Heart left ventricle (tissue), 16 donors: ENCODE data around the gene PGAP3. TPM values are rescaled to one million over a fixed set of nuclear protein-coding genes. Genes with fewer than 3 reads are reported as not detected.
A peak's percentile ranks its signal among the peaks of the same experiment; 100 is the strongest.

Experiments used
- ATAC-seq, 4 donors: fragments of 200-7000 bp; cut with Tn5 transposase; one replicate each; pipeline ENCODE4 v1.9.1; 2020 to 2022; ENCODE audit warnings: moderate library complexity in 4 of 4, mild to moderate bottlenecking in 3 of 4, moderate number of reproducible peaks in 1 of 4
- DNase-seq, 5 donors: peaks; one replicate each; pipeline ENCODE4 v3.0.0-alpha.2; 2020
- H3K27ac ChIP-seq, 12 donors: fragments of 200-600 bp; sonication (generic) in 4 of 12; one replicate each; pipeline versions ENCODE4 v1.5.0 to v1.8.0; 2016 to 2022; ENCODE audit warnings: mild to moderate bottlenecking in 2 of 12
- H3K27me3 ChIP-seq, 9 donors: fragments of 200-600 bp; sonication (generic) in 2 of 9; one replicate each; pipeline versions ENCODE4 v1.5.1 to v1.8.0; 2016 to 2022; ENCODE audit warnings: mild to moderate bottlenecking in 3 of 9
- H3K36me3 ChIP-seq, 9 donors: fragments of 200-600 bp; sonication (generic) in 2 of 9; one replicate each; pipeline versions ENCODE4 v1.5.0 to v1.8.0; 2018 to 2022; ENCODE audit warnings: mild to moderate bottlenecking in 2 of 9
- H3K4me1 ChIP-seq, 12 donors: fragments of 200-600 bp; sonication (generic) in 4 of 12; one replicate each; pipeline versions ENCODE4 v1.5.0 to v1.8.0; 2016 to 2022; ENCODE audit warnings: mild to moderate bottlenecking in 3 of 12
- H3K4me3 ChIP-seq, 12 donors: fragments of 200-600 bp; sonication (generic) in 4 of 12; one replicate each; pipeline versions ENCODE4 v1.5.0 to v1.8.0; 2017 to 2022; ENCODE audit warnings: mild to moderate bottlenecking in 9 of 12, moderate library complexity in 4 of 12
- H3K9me3 ChIP-seq, 12 donors: fragments of 200-600 bp; sonication (generic) in 4 of 12; one replicate each; pipeline versions ENCODE4 v1.5.0 to v1.8.0; 2016 to 2022; ENCODE audit warnings: mild to moderate bottlenecking in 1 of 12
- CTCF ChIP-seq, 12 donors: fragments of 200-600 bp; sonication (generic) in 4 of 12; IDR thresholded peaks; one replicate each; pipeline versions ENCODE4 v1.5.0 to v1.8.0; 2018 to 2022; ENCODE audit warnings: antibody characterized with exemption in 12 of 12, mild to moderate bottlenecking in 5 of 12
- POLR2A ChIP-seq, 2 donors: fragments of 450-650 bp; IDR thresholded peaks; one replicate each; pipeline ENCODE4 v1.6.1; 2017; ENCODE audit warnings: antibody characterized with exemption in 2 of 2, mild to moderate bottlenecking in 2 of 2, moderate library complexity in 2 of 2
- WGBS, 4 donors: extraction: QIAGEN DNeasy Blood & Tissue Kit in 2 of 4; methylation state at CpG; one replicate each; pipeline versions ENCODE4 v1.1.5 to v1.1.7; 2013 to 2018; 5-methylcytosine and 5-hydroxymethylcytosine counted together
- intact Hi-C, 10 donors: fragments of 100-400 bp; cut with DNase I; formaldehyde crosslinking; loops; one replicate each; pipeline versions ENCODE4 v1.11.1 to v1.14.2; 2022
- polyA plus RNA-seq, 2 donors: library from polyadenylated mRNA; stranded (reverse); fragments of 200-250 nt; gene quantifications; one replicate each; pipeline ENCODE4 v1.2.3, GENCODE V29; 2013
- total RNA-seq, 9 donors: library from RNA; depleted of rRNA in 2 of 9; stranded (reverse); fragments of >200 nt in 2 of 9; fragmentation: NEBNext Ultra II Directional in 3 of 9; extraction: Animal tissue kit (Norgen Biotek cat#: 25700) in 3 of 9; gene quantifications; one replicate each; pipeline versions ENCODE4 v1.1.0 to v1.2.4, GENCODE V29; 2016 to 2023
- donor health status: ischemic (EF 13 %, LVEDD 7.1; RV severe dilation, severe dysfunction).
- donor health status: healthy with polysubstance abuse.
- donor health status: DM: no; HTN: yes; CAD: no.
- donor health status: DM: no; HTN: no; CAD: no.
- donor health status: ischemic (EF 25% LVEDD 6.9; RV normal size, moderate dysfunction).
- donor health status: ischemic (EF 25% LVEDD 5.7; RV mildly dilated, moderate dysfunction).
- donor health status: healthy.
- donor health status: DM: yes; HTN: yes; CAD: no.
- donor health status: ischemic (EF 35%, LVEDD 5.7; RV mildly dilated, moderate dysfunction).
- donor health status: nonischemic (EF 11% LVEDD 7.7; RV severe dilation, severe dysfunction).
- donor health status: DM: yes; HTN: yes; CAD: no.
- donor health status: PGD.
- donor health status: ischemic (EF 29% LVEDD 5.4; RV normal size, mild dysfunction).
- donor health status: nonischemic (EF 23%, LVEDD 6.1; RV moderate dilation, normal function).

The PGAP3 gene
- total and polyA plus RNA-seq, 11 donors: 8.0 to 18.8 (median 13.3) TPM

GRCh38 chr17:39658760-39659159 is 29.1 kb downstream of the PGAP3 start:
- intact Hi-C loops: no loop called here
- no peak for ATAC-seq

GRCh38 chr17:39658346-39658745 is 29.5 kb downstream of the PGAP3 start:
- no peaks in the 10 kb centered on the region for H3K9me3 ChIP-seq
- 92 to 97% (median 94%) methylated on average over 8 to 11 of the region's 11 CpGs for WGBS, 4 donors
- H3K4me1 ChIP-seq: peaks cover 13 to 84% (median 46%) of the 10 kb centered on the region in 12 donors
- H3K27ac ChIP-seq: peak overlapping the region in 9 of 12 donors; percentile 10 to 99 (median 85)
- intact Hi-C loops: no loop called here
- H3K4me3 ChIP-seq: no peak overlapping the region
- H3K27me3 ChIP-seq: no peaks in the 10 kb centered on the region
- H3K36me3 ChIP-seq: peaks cover 0 to 55% (median 11%) of the 10 kb centered on the region in 9 donors
- no peak for TF ChIP-seq CTCF (IDR thresholded peaks at IDR 0.05)
- TF ChIP-seq POLR2A (IDR thresholded peaks at IDR 0.05): no peak
- ATAC-seq: no peak
- no peak for DNase-seq

More at GRCh38 chr17:39658760-39659159, 29.1 kb downstream of the PGAP3 start:
- Histone ChIP-seq H3K36me3 (peaks cover 0 to 55% (median 11%) of the 10 kb centered on the region in 9 donors), H3K27ac (peak overlapping the region; percentile 40 to 99 (median 84)), H3K4me3 (no peak overlapping the region), H3K27me3 (no peaks in the 10 kb centered on the region), H3K4me1 (peaks cover 13 to 84% (median 50%) of the 10 kb centered on the region in 12 donors), H3K9me3 (no peaks in the 10 kb centered on the region)
- 77 to 85% (median 80%) methylated on average over 3 of the region's 3 CpGs for WGBS, 4 donors
- TF ChIP-seq POLR2A (IDR thresholded peaks at IDR 0.05) (no peak), CTCF (IDR thresholded peaks at IDR 0.05) (no peak)
- no peak for DNase-seq

- intact Hi-C loops: no loop called here
- no peak overlapping the region for H3K4me3 ChIP-seq
- H3K4me1 ChIP-seq: peaks cover 3 to 66% (median 21%) of the 10 kb centered on the region in 12 donors
- ATAC-seq (no peak), DNase-seq (no peak)
- 89 to 98% (median 93%) methylated on average over 2 of the region's 2 CpGs for WGBS, 4 donors
- H3K9me3 ChIP-seq: no peaks in the 10 kb centered on the region
- peaks cover 0 to 39% (median 6%) of the 10 kb centered on the region in 9 donors for H3K36me3 ChIP-seq
- TF ChIP-seq POLR2A (IDR thresholded peaks at IDR 0.05) (no peak), CTCF (IDR thresholded peaks at IDR 0.05) (no peak)
- no peak overlapping the region for H3K27ac ChIP-seq
- H3K27me3 ChIP-seq: no peaks in the 10 kb centered on the region
Observed at GRCh38 chr17:39655105-39655504, 32.8 kb downstream of the PGAP3 start.

GRCh38 chr17:39653662-39654331 is 34.1 kb downstream of the PGAP3 start:
- ATAC-seq (peak; percentile 25 to 64 (median 48)), DNase-seq (peak in 4 of 5 donors; percentile 59 to 84 (median 69))
- peak overlapping the region in 1 of 12 donors; percentile 47 for H3K27ac ChIP-seq

More at GRCh38 chr17:39653662-39654331, 34.1 kb downstream of the PGAP3 start:
- 67 to 72% (median 69%) methylated on average over 14 of the region's 14 CpGs for WGBS, 4 donors
- intact Hi-C loops: no loop called here
- H3K9me3 ChIP-seq: no peaks in the 10 kb centered on the region
- peak; percentile 65 to 91 (median 78) for TF ChIP-seq CTCF (IDR thresholded peaks at IDR 0.05)
- no peak for TF ChIP-seq POLR2A (IDR thresholded peaks at IDR 0.05)
- no peaks in the 10 kb centered on the region for H3K27me3 ChIP-seq
- H3K4me3 ChIP-seq: no peak overlapping the region
- H3K4me1 ChIP-seq: peaks cover 0 to 53% (median 13%) of the 10 kb centered on the region in 12 donors
- peaks cover 0 to 37% (median 5%) of the 10 kb centered on the region in 9 donors for H3K36me3 ChIP-seq
